NCI-H128 (cell line): ENCODE measurements around the gene TLCD2.
"Not testable (repeated sequence)": the region's sequence is repeated elsewhere in the genome, so short reads cannot be mapped to it uniquely, and the experiment has no call there.

Experiments
- DNase-seq: peaks from one replicate; lab custom pipeline; 2025; ENCODE audit not compliant: unreplicated experiment; lab: John Stamatoyannopoulos, UW

The TLCD2 gene

DNA sequence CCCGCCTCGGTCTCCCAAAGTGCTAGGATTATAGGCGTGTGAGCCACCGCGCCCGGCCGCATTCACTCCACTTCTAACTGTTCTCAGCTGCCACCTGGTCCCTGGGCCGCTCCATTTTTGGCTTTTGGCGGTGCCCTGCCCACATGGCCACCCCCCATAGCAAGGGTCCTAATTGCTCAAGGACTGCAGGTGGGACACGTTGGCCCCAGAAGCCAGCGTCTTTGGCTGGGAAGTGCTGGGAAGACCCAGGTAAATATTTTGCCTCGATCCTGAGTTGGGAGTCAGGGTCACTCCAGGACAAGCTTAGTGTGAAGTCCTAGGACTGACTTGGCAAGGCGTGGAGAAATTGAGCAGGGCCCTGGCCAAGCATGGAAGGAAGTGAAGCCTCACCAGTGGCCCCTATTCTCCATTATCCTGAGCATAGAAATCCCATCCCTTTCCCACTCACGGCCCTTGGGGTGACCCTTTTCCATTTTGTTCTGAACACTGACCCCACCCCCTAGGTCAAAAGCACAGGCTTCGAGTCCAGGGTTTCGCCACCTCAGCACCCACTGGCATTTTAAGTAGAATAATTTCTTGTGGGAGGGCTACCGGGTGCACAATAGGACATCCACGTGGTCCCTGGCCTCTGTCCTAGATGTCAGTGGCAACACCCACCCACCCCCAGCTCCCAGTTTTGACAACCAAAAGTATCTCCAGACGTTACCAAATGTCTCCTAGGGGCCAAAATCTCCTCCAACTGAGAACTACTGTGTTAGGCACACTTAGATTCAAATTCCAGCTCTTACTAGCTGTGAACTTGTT lies 8.4 kb upstream of the TLCD2 start:
- no peak for DNase-seq

DNA sequence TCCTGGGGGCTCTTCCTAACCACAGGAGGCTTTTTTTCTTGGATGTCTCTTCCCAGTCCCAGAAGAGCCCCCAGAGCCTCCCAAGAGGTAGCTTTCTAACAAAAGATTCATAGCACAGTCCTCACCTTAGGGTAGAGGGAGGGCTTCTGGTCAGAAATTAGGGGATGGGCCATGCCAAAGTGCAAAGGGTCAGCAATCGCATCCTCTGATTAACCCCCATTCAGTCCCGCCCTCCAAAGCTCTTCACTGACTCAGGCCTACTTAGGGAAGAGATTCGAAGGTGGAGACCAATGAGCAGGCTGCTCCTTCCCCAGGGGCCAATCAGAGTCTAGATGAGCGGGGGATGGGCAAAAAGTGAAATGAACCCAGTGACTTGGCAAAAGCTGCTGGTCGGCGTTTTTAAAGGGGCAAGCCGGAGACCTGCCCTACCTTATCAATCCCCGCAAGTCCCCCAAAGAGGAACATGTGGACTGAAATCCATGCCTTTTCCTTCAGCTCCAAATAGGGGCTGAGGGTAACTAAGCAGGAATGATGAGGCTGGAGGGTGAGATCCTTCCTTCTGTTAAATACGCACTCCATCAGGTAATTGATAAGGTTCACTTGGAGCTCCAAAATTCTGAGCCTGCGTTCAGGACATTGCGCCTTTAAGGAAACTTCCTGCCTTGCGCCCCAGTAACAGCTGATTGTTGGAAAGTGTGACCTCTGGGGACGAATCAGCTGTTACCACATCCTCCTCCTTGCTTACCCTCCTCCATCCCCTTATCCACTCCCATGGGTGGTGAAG lies 6.9 kb upstream of the TLCD2 start:
- DNase-seq: peak; percentile 78

DNA sequence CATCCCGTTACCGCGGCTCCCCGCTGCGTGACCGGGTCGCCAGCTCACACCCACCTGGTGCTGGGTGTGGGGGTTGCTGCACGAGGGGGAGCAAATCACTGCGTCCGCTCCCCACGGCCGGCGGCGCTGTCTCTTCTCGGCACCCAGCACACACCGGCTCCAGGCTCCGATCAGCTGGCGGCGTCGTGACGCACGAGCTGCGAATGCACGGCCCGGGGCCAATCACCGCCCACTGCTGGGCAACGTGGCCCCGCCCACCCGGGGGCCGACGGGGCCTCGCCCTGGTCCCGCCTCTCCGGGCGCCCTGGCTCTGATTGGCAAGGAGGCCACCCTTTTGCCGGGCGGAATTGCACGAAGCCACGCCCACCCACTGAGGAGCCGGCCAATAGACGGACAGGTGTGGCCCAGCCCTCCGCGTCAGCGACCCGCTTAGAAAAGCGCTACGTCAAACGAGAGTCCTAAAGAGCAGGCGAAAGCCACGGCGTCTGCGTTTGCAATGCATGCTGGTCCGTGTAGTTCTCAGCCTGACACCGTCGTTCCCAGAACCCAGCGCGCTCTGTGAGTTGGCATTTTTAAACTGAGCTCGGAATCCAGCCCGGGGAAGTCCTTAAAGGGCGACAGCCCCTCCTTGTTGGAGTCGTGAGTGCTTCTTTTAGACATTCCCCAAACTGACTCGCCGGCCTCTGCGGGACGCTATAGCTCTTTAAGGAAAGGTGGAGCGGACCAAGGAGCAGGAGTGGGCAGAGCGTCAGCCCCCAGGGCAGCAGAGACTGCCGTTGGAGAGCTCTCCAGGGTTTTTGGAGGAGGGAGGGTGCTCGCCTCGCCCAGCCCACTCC lies 6.1 kb upstream of the TLCD2 start:
- peak; percentile 97 for DNase-seq

DNA sequence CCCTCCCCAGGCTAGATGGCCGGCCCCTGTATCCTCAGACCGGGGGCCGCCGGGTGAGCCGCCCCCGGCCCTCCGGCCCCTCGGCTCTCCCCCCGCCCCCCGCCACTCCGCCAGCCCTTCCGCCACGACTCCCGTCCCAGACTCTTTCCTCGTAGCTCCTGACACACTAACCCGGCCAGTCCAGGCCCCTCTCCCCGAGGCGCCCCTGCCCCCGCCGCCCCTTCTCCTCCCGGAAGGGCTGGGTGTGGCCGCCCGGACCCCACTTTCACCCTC lies 5.6 kb upstream of the TLCD2 start:
- DNase-seq: no peak

DNA sequence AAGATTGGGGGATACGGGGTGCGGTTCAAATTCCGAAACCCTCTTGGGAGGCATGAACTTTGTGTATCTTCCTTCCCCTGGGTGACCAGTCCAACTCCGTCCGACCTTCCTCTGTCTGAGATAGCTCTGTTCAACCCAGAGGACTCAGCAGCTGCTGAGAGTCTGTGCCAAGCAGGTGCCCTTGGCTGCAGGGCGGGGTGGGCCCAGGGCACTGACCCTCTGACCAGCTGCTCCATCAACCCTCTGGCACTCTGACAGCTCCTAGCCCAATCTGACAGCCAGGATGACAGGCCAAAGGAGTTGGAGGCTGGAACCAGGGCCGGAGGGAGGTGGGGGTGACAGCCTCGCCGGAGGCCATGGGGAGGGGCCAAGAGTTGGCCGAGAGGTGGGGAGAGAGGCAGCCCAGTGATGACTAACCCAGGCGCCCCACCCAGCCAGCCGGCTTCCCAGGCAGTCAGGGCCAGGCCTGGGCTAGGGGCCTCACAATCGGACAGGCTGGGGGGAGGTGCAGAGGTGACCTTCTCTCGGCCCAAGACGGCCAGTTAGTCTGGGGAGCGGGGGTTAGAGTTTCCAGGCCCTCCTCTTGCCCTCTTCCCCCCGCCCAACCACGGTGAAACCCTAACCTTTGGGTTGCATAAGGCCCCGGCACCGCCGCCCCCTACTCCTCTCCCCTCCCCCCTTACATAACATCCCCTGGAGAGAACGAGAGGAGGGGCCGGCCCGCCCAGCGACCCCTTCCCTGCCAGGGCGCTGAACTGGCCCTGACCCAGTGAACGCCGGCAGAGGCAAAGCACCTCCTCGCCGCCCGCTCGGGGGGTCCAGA lies 5.0 kb upstream of the TLCD2 start:
- DNase-seq: no peak

DNA sequence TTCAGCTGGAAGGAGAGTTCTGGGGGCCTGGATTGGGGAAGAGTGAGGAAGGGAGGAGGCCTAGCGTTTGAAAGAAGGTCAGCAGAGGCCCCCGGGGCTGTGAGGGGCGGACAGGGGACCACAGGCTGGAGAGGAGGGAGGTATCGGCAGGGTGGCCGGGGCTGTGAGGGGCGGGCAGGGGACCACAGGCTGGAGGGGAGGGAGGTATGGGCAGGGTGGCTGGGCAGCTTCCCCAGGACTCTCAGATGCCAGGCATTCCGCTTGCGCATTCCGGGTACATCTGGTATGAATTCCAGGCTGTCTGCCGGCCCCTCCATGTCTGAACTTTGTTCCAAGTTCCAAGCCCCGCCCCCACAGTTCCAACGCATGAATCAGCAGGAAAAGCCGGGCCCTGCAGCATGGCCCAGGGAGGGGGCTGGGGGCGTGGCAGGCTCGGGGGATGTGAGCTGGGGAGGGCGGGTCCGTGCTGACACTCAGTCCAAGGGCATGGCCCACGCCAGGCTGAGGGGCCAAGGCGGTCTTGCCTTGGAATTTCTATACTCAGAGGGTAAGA lies 4.3 kb upstream of the TLCD2 start:
- DNase-seq: no peak

DNA sequence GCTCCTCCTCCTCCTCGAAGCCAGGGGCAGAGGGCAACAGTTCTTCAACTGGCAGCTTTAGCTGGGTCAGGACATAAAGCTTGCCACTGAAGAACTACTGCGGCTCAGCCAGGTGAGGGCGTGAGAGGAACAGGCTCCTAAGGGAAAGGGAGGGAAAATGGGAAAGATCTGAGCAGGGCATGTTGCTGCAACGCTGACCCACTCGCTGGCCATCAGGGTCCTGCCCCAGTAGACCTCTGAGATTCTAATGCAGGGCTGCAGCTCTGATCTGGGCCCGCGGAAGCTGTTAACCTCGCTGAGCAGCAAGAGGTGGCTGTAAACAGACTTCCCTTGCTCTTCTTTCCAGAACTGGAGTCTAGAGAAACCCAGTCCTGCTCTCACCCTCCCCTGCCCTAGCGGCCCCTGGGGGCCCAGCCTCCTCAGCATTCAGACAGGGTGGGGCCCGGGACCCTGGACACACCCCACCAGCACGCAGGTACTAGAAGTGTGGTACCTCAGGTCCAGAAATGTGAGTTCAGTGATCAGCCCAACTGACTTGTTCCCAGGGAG lies 3.8 kb upstream of the TLCD2 start:
- no peak for DNase-seq

DNA sequence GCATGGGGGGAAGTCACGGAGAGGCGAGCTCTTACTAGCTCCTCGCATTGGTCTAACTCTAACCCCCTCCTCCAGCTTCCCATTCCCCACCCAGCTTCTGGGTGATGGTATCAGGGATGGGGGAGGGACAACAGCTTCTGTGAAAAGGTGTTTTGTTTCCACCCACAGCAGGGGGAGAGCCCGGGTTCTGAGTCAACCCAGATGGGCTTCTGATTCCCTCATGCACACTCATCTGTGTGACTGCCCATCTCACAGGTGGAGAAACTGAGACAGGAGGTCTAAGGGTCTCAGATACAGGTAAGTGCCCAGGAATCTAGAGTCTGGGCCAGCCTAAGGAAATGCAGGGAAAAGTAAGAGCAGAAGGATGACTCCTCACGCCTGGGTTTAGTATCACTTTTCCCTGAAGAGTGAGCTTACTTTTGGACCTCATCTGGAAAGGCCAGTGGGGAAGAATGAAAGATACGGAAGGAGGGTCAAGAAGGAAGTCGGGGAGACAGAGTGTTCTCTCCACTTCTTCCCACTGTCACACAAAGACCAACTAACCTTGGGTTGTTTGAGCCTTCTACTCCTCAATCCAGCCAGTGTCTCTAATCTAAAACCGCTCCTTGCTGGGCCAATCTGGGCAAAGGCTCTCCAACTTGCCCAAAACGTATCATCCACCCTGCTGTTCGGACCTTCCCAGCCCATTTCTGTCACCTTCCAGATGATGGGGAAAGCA lies 3.1 kb upstream of the TLCD2 start:
- no peak for DNase-seq

DNA sequence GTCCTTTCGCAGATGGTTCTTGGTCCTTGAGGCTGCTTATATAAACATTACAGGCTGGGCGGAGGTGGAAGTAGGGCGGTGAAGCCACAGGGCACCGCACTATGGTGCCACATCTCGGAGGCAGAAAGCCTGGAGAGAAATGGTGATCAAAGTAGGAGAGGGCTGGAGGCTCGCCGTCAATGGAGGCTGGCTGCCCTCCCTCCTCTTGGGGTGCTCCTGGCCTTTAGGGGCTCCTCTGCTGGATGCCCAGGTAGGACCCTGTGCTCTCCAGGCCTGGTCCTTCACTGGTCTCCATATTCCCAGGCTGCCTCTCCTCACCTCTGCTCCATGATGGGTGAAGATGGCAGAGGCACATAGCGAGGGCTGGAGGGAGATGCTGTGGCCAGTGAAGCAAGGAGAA lies 2.1 kb upstream of the TLCD2 start:
- no peak for DNase-seq

DNA sequence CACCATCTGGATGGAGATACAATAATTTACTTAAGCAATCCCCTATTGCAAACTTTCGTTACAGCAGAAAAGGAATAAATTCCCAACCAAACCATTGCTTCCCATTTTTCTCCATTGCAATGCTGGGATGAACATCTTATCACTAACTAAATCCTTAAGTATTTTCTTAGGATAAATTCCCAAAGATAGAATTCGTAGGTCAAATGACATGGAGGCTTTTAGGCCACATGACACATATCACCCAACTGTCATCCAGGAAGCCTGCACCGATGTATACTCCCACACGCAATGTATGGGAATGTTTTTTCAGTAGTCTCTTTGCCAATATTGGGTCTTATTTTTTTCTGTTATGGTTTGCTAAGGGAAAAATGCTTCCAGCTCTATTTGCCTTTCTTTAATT lies 1.6 kb upstream of the TLCD2 start:
- DNase-seq: no peak

DNA sequence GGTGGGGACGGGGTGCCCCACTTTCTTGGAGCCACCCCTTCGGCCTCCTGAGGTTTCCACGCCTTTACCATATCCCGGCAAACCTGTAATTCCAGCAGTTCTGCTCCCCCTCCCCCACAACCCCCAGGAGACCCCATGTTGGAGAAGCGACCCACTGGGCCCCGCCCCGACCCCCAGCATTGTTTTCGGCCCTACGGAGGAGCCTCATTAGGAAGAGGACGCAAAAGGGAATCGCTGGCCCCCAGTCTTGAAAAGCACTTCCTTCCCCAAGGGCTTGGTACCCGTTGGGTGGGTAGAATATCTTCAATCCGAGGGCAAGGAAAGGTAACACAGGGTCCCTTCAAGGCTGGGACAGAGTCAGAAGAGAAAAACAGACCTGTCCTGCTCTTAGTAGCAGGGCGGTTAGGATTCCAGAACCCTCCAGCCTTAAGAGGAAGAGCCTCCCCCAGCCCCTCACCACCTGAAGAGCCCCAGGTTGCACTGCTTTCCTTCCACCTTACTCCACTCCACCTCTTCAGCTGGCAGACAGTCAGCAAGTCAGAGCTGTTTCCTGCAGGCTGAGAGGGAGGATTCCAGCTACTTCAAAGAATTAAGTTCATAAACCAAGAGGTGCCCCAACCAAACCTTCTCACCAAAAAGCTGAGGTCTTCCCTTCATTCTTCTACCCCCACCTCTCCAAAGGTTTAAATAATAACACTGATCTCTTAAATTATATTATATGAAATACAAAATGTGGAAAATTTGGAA lies 803 bp upstream of the TLCD2 start:
- DNase-seq: no peak

DNA sequence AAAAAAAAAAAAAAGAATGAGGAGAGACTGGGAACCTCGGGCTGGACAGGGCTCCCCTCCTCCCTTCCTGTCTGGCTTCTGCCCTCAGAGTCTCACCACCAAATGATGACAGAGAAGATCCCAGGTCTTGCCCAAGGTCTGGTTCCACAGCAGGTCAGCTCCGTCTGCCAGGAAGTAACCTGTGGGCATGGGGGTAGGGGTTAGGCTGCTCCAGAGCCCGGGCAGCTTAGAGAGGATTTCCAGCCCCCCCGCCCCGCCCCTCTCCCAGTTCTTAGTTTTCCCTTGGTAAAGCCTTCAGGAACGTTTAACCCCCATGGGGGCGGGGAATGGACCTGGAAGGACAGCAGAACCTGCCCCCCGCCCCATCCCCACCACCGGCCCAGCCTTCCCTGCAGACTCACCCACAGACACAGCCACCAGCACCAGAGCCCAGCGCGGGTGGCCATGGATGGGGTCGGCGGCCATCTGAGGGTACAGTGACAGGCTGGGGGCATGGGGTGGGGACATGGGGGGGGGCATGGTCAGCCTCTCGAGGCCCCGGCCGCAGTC lies 700 bp downstream of the TLCD2 start:
- DNase-seq: no peak

DNA sequence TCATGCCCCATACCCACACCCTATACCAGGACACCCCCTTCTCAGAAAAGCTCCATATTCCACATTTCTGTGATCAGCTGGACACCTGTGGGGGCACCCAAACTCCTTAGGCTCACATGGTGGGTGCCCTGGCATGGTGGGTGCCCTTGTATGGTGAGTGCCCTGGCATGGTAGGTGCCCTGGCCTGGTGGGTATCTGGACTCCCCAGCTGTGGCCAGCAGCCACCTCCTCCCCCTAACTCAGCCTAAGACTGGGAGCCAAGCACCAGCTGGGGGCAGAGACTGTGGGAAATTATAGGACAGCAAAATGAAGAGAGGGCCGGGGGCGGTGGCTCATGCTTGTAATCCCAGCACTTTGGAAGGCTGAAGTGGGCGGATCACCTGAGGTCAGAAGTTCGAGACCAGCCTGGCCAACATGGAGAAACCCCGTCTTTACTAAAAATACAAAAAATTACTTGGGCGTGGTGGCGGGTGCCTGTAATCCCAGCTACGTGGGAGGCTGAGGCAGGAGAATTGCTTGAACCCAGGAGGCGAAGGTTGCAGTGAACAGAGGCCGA lies 1.3 kb downstream of the TLCD2 start:
- not testable (repeated sequence) for DNase-seq

DNA sequence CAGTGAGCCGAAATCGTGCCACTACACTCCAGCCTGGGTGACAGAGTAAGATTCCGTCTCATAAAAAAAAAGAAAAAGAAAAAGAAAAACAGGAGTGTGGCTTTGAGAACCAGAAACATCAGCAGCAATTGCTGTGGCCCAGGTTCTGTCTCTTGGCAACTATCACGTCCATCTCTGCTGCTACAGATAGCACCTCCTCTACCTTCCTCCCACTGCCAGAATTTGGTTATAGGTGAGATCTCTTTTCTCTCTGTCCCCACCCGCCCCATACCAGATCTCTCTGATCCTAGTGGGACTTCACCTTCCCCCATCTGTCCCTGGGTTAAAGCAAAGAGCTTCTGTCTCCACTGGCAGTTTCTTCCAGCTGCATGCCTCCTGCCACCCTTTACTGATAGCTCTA lies 3.1 kb downstream of the TLCD2 start:
- no peak for DNase-seq

DNA sequence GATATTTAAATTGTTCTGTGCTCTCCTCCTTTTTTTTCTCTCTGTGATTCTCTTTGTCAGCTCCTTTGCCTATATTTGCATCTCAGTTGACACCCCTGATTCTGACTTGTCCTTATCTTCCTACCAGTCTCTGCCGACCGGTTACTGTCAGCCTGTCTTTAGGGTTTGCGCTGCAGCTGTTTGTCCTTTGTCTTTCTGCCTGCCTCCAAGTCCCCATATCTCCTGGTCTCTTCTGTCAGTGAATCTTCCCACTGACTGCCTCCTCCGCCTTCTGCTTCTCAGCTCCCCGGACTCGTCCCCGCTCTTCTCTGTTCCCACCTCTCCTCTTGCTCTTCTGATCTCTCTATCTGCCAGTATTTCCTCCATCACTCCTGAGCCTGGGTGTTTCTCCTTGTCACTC lies 5.2 kb downstream of the TLCD2 start:
- no peak for DNase-seq

DNA sequence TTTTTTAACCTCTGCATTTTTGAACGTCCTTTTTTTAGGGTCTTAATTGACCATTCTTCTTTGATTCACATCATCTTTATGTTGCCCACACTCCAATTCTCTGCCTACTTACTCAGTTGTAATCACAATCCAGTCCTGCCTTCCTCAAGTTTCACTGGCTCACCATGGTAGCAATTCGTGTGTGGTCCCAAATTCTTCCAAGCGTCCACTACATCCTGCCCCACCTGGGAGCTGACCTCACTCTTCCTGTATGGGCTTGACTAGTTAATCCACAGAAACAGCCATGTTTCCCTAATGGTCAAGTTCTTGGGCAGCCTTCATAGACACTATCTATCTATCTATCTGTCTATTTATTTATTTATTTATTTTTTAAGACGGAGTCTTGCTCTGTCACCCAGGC lies 7.1 kb downstream of the TLCD2 start:
- DNase-seq: no peak

DNA sequence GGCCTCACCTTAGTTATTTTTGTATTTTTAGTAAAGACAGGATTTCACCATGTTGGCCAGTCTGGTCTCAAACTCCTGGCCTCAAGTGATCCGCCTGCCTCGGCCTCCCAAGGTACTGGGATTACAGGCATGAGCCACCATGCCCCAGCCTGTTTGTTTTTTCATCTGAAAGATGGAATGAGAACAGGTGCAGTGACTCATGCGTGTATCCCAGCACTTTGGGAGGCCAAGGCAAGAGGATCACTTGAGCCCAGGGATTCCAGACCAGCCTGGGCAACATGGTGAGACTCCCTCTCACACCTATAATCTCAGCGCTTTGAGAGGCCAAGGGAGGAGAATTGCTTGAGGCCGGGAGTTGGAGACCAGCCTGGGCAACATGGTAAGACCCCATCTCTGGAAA lies 10.3 kb downstream of the TLCD2 start:
- DNase-seq: not testable (repeated sequence)

DNA sequence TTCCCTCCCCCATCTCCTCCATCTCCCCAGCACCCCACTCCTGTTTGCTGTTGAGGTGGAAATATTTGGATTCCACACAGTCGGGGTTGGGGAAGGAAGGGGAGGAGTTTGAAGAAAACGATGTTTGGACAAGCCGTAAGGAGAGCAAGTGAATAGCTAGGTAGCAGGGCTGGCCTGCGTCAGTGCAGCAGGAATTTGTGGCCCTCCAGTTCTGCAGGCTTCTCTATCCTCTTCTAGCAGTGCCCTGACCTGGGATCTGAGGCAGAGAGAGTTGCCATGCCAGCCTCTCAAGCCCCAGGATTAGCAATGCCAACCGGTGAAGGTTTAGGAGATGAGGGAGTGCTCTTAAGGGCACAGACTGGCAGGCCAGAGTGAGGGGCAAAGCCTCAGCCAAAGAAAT lies 12.5 kb downstream of the TLCD2 start:
- DNase-seq: no peak

DNA sequence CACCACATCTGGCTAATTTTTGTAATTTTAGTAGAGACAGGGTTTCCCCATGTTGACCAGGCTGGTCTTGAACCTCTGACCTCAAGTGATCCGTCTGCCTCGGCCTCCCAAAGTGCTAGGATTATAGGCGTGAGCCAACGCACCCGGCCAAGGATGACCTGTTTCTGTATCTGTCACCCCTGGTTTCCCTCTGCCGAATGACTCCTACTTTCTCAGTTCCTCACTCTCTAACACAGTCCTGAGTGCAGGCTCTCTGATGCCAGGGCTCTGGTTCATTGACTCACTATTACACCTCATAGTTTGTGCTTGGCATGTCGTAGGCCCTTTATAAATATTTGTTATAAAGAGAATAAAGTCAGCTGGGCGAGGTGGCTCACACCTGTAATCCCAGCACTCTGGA lies 14.8 kb downstream of the TLCD2 start:
- no peak for DNase-seq
